Trophoblast cell (in vitro differentiated cells and primary cell): ENCODE measurements around the gene GRK1.
"Not testable (repeated sequence)": the region's sequence is repeated elsewhere in the genome, so short reads cannot be mapped to it uniquely, and the experiment has no call there.

Source experiments
- DNase-seq, 2 donors: peaks; one replicate each; pipeline ENCODE4 v3.0.0-alpha.2; 2016
- H2AFZ ChIP-seq: 2 replicates; pipeline ENCODE4 v1.6.1; 2013; ENCODE audit warnings: low read length, moderate library complexity, mild to moderate bottlenecking; ENCODE audit not compliant: insufficient read depth, poor library complexity
- H2AK5ac ChIP-seq: 2 replicates; pipeline ENCODE4 v1.6.1; 2013; ENCODE audit warnings: mild to moderate bottlenecking, low read length
- H2BK120ac ChIP-seq: 2 replicates; pipeline ENCODE4 v1.6.1; 2013; ENCODE audit warnings: low read length, mild to moderate bottlenecking, moderate library complexity; ENCODE audit not compliant: insufficient read depth, poor library complexity
- H2BK12ac ChIP-seq: 2 replicates; pipeline ENCODE4 v1.6.1; 2013; ENCODE audit warnings: mild to moderate bottlenecking, low read length, moderate library complexity
- H2BK5ac ChIP-seq: 2 replicates; pipeline ENCODE4 v1.6.1; 2013; ENCODE audit warnings: low read length, low read depth, moderate library complexity, mild to moderate bottlenecking; ENCODE audit not compliant: poor library complexity
- H3K14ac ChIP-seq: 2 replicates; pipeline ENCODE4 v1.6.1; 2013; ENCODE audit warnings: mild to moderate bottlenecking, low read length
- H3K18ac ChIP-seq: 2 replicates; pipeline ENCODE4 v1.6.1; 2013; ENCODE audit warnings: mild to moderate bottlenecking, low read length
- H3K23ac ChIP-seq: 2 replicates; pipeline ENCODE4 v1.6.1; 2013; ENCODE audit warnings: low read length
- H3K27ac ChIP-seq: 2 replicates; pipeline ENCODE4 v1.5.1; 2013; ENCODE audit warnings: low read depth, mild to moderate bottlenecking, inconsistent platforms, low read length, moderate library complexity
- H3K27me3 ChIP-seq: 2 replicates; pipeline ENCODE4 v1.6.1; 2013; ENCODE audit warnings: inconsistent platforms, mild to moderate bottlenecking, low read length, moderate library complexity; ENCODE audit not compliant: insufficient read depth
- H3K36me3 ChIP-seq, 2 experiments: 1 replicate in 1 of 2; 2 replicates in 1 of 2; pipeline ENCODE4 v1.6.1; 2013; ENCODE audit warnings: low read length in 2 of 2, mild to moderate bottlenecking in 2 of 2, moderate library complexity in 1 of 2; ENCODE audit not compliant: insufficient read depth in 2 of 2, control insufficient read depth in 1 of 2
- H3K4ac ChIP-seq: 2 replicates; pipeline ENCODE4 v1.6.1; 2013; ENCODE audit warnings: low read depth, mild to moderate bottlenecking, low read length, moderate library complexity
- H3K4me1 ChIP-seq, 2 experiments: 1 replicate in 1 of 2; 2 replicates in 1 of 2; pipeline ENCODE4 v1.6.1; 2013; ENCODE audit warnings: low read length in 2 of 2, mild to moderate bottlenecking in 2 of 2, moderate library complexity in 1 of 2; ENCODE audit not compliant: insufficient read depth in 2 of 2, control insufficient read depth in 1 of 2
- H3K4me2 ChIP-seq: 2 replicates; pipeline ENCODE4 v1.6.1; 2013; ENCODE audit warnings: inconsistent platforms, mild to moderate bottlenecking, low read length, moderate library complexity
- H3K4me3 ChIP-seq: 2 replicates; pipeline ENCODE4 v1.5.1; 2013; ENCODE audit warnings: mild to moderate bottlenecking, low read depth, low read length, inconsistent platforms
- H3K79me1 ChIP-seq: one replicate; pipeline ENCODE4 v1.6.1; 2013; ENCODE audit warnings: low read length
- H3K79me2 ChIP-seq: 2 replicates; pipeline ENCODE4 v1.6.1; 2013; ENCODE audit warnings: low read length, mild to moderate bottlenecking; ENCODE audit not compliant: control insufficient read depth, insufficient read depth, poor library complexity
- H3K9ac ChIP-seq: 2 replicates; pipeline ENCODE4 v1.6.1; 2013; ENCODE audit warnings: mild to moderate bottlenecking, low read length
- H3K9me3 ChIP-seq: 2 replicates; pipeline ENCODE4 v1.6.1; 2013; ENCODE audit warnings: low read depth, mild to moderate bottlenecking, control low read depth, inconsistent platforms, low read length; ENCODE audit not compliant: insufficient read depth
- H4K12ac ChIP-seq: 2 replicates; pipeline ENCODE4 v1.6.1; 2013; ENCODE audit warnings: low read depth, mild to moderate bottlenecking, low read length, moderate library complexity
- H4K8ac ChIP-seq: 2 replicates; pipeline ENCODE4 v1.6.1; 2013; ENCODE audit warnings: low read depth, mild to moderate bottlenecking, low read length, moderate library complexity
- H4K91ac ChIP-seq: one replicate; pipeline ENCODE4 v1.6.1; 2013; ENCODE audit warnings: low read depth, mild to moderate bottlenecking, low read length, moderate library complexity
- WGBS: extraction: QIAGEN DNeasy Blood & Tissue Kit; methylation state at CpG from one replicate; pipeline ENCODE4 v1.1.7; 2013; ENCODE audit warnings: missing lambda C conversion rate; ENCODE audit not compliant: insufficient read length, insufficient coverage; ENCODE audit errors: extremely low coverage; 5-methylcytosine and 5-hydroxymethylcytosine counted together

Gene GRK1

GRCh38 chr13:113623491-113624234 lies 43.4 kb upstream of the GRK1 start:
- Histone ChIP-seq H3K4me2 (no peak overlapping the region), H3K4me1 (peaks cover 0 to 3% of the 10 kb centered on the region in 2 experiments), H3K4me3 (no peak overlapping the region), H2BK12ac (no peak overlapping the region), H3K27ac (no peak overlapping the region), H3K9ac (no peak overlapping the region), H3K4ac (no peak overlapping the region), H3K79me2 (no peaks in the 10 kb centered on the region), H3K9me3 (no peaks in the 10 kb centered on the region), H2BK120ac (no peak overlapping the region), H4K12ac (no peak overlapping the region), H3K23ac (no peak overlapping the region), H3K14ac (no peak overlapping the region), H4K91ac (no peak overlapping the region), H4K8ac (no peak overlapping the region), H3K36me3 (peaks cover 33 to 34% of the 10 kb centered on the region in 2 experiments), H2AK5ac (no peak overlapping the region), H3K79me1 (no peaks in the 10 kb centered on the region), H2AFZ (no peak overlapping the region), H3K18ac (peak overlapping the region; percentile 17), H2BK5ac (no peak overlapping the region), H3K27me3 (no peaks in the 10 kb centered on the region)
- no peak for DNase-seq
- no CpG with 5 or more reads among the region's 20 CpGs for WGBS

- H4K12ac ChIP-seq, result no peak overlapping the region
- H3K27ac ChIP-seq, result no peak overlapping the region
- H2AK5ac ChIP-seq, result no peak overlapping the region
- H3K9ac ChIP-seq, result no peak overlapping the region
- no peak overlapping the region for H2BK5ac ChIP-seq
- no peaks in the 10 kb centered on the region for H3K27me3 ChIP-seq
- peak overlapping the region; percentile 17 for H3K18ac ChIP-seq
- WGBS, result no CpG with 5 or more reads among the region's 9 CpGs
- no peak overlapping the region for H3K4me2 ChIP-seq
- no peaks in the 10 kb centered on the region for H3K79me2 ChIP-seq
- no peak overlapping the region for H3K14ac ChIP-seq
- H3K9me3 ChIP-seq, result peaks cover 2% of the 10 kb centered on the region
- H3K36me3 ChIP-seq, result peaks cover 38 to 39% of the 10 kb centered on the region in 2 experiments
- H4K8ac ChIP-seq, result no peak overlapping the region
- no peak overlapping the region for H2BK120ac ChIP-seq
- no peak overlapping the region for H2BK12ac ChIP-seq
- H3K4me1 ChIP-seq, result peaks cover 0 to 4% of the 10 kb centered on the region in 2 experiments
- H3K4me3 ChIP-seq, result no peak overlapping the region
- H2AFZ ChIP-seq, result no peak overlapping the region
- no peak overlapping the region for H3K23ac ChIP-seq
- no peaks in the 10 kb centered on the region for H3K79me1 ChIP-seq
- no peak overlapping the region for H4K91ac ChIP-seq
- H3K4ac ChIP-seq, result no peak overlapping the region
- no peak for DNase-seq
Observed at GRCh38 chr13:113624235-113624587, 42.8 kb upstream of the GRK1 start.

- H2AFZ ChIP-seq, H3K9ac ChIP-seq, H3K79me1 ChIP-seq, H3K14ac ChIP-seq, H3K18ac ChIP-seq, H2AK5ac ChIP-seq, H4K8ac ChIP-seq, H3K9me3 ChIP-seq, DNase-seq, H4K91ac ChIP-seq, H3K23ac ChIP-seq, H4K12ac ChIP-seq, H2BK120ac ChIP-seq, H3K79me2 ChIP-seq, H3K4me3 ChIP-seq, H2BK12ac ChIP-seq, H3K4me1 ChIP-seq, H3K4me2 ChIP-seq, H3K27me3 ChIP-seq, H3K27ac ChIP-seq, H3K4ac ChIP-seq, H2BK5ac ChIP-seq: not testable (repeated sequence)
- peaks cover 40 to 41% of the 10 kb centered on the region in 2 experiments for H3K36me3 ChIP-seq
- no CpG with 5 or more reads among the region's 14 CpGs for WGBS
Observed at GRCh38 chr13:113624640-113625304, 42.2 kb upstream of the GRK1 start.

GRCh38 chr13:113625965-113626721 lies 40.9 kb upstream of the GRK1 start:
- H3K9me3 ChIP-seq, result peaks cover 5% of the 10 kb centered on the region
- H3K4me2 ChIP-seq, result no peak overlapping the region
- no peak overlapping the region for H3K23ac ChIP-seq
- H3K79me1 ChIP-seq, result no peaks in the 10 kb centered on the region
- whole genome bisulfite sequencing, result no CpG with 5 or more reads among the region's 24 CpGs
- no peak overlapping the region for H4K8ac ChIP-seq
- H2BK5ac ChIP-seq, result no peak overlapping the region
- no peak overlapping the region for H2BK12ac ChIP-seq
- H3K27ac ChIP-seq, result no peak overlapping the region
- H3K4ac ChIP-seq, result no peak overlapping the region
- H2AFZ ChIP-seq, result no peak overlapping the region
- H3K9ac ChIP-seq, result no peak overlapping the region
- H3K18ac ChIP-seq, result no peak overlapping the region
- no peaks in the 10 kb centered on the region for H3K27me3 ChIP-seq
- H3K14ac ChIP-seq, result no peak overlapping the region
- no peak overlapping the region for H2BK120ac ChIP-seq
- H4K12ac ChIP-seq, result no peak overlapping the region
- H3K4me1 ChIP-seq, result peaks cover 0 to 4% of the 10 kb centered on the region in 2 experiments
- no peak overlapping the region for H3K4me3 ChIP-seq
- H4K91ac ChIP-seq, result no peak overlapping the region
- H3K36me3 ChIP-seq, result peaks cover 44 to 45% of the 10 kb centered on the region in 2 experiments
- H3K79me2 ChIP-seq, result no peaks in the 10 kb centered on the region
- DNase-seq, result peak in 1 of 2 donors; percentile 48
- H2AK5ac ChIP-seq, result no peak overlapping the region
